ENCODE data around the gene EPN2. TPM values are rescaled to one million over a fixed set of nuclear protein-coding genes. Genes with fewer than 3 reads are reported as not detected.

EPN2 gene
- total RNA-seq: 17.7 and 18.2 TPM in 2 replicates

GRCh38 chr17:19237139-19237388, at the start of gene EPN2:
Gene EPN2, plus strand, starts transcription at chr17:19237366. Its CDS starts 45,754 bp downstream, at chr17:19283120.

GRCh38 chr17:19362277-19363113, 125.3 kb downstream of the EPN2 start, which contains the start of gene B9D1:
Gene B9D1, minus strand, starts transcription at chr17:19362723. Its CDS starts 154 bp downstream, at chr17:19362569.

GRCh38 chr17:19378416-19379360, 141.5 kb downstream of the EPN2 start, which contains the start of gene MAPK7:
Gene MAPK7, plus strand, starts transcription at chr17:19378498. Its CDS starts 403 bp downstream, at chr17:19378901.

Other genes with a start within 250 kb of the EPN2 start
- 5.7 and 6.4 TPM in 2 replicates for gene FAM83G, start 232.6 kb upstream of the EPN2 start, total RNA-seq
- gene GRAP, start 190.4 kb upstream of the EPN2 start, total RNA-seq: 170 and 224 TPM in 2 replicates
- 35.2 and 71.3 TPM in 2 replicates for gene GRAPL, start 109.8 kb upstream of the EPN2 start, total RNA-seq
- gene B9D1, start 125.4 kb downstream of the EPN2 start, total RNA-seq: 11.9 and 12.4 TPM in 2 replicates
- gene MAPK7, start 141.1 kb downstream of the EPN2 start, total RNA-seq: 11.8 and 17.2 TPM in 2 replicates
- gene MFAP4, start 149.8 kb downstream of the EPN2 start, total RNA-seq: not detected in 2 replicates
- gene RNF112, start 173.9 kb downstream of the EPN2 start, total RNA-seq: 0.34 and 0.54 TPM in 2 replicates